Lung (tissue), 12 donors: ENCODE data around the gene CMIP. TPM values are rescaled to one million over a fixed set of nuclear protein-coding genes. Genes with fewer than 3 reads are reported as not detected.

Experiments
- ATAC-seq: fragments of 200-7000 bp; cut with Tn5 transposase; one replicate; pipeline ENCODE4 v1.9.1; 2020; ENCODE audit warnings: moderate number of reproducible peaks; ENCODE audit not compliant: insufficient read depth, low FRiP score
- DNase-seq, 3 donors: peaks; one replicate each; pipeline ENCODE4 v3.0.0-alpha.2; 2013 to 2017
- H3K27ac ChIP-seq, 2 donors: one replicate each; pipeline ENCODE4 v1.5.1; 2013; ENCODE audit warnings: mild to moderate bottlenecking in 2 of 2, moderate library complexity in 2 of 2, control low read depth in 1 of 2, inconsistent platforms in 1 of 2, low read depth in 1 of 2, low read length in 1 of 2
- H3K27me3 ChIP-seq, 3 donors: one replicate each; pipeline ENCODE4 v1.5.1; 2013; ENCODE audit warnings: low read length in 2 of 3; ENCODE audit not compliant: control insufficient read depth in 3 of 3, insufficient read depth in 3 of 3
- H3K36me3 ChIP-seq, 4 donors: one replicate each; pipeline ENCODE4 v1.5.1; 2013; ENCODE audit warnings: low read length in 4 of 4, mild to moderate bottlenecking in 1 of 4, moderate library complexity in 1 of 4; ENCODE audit not compliant: control insufficient read depth in 4 of 4, insufficient read depth in 4 of 4
- H3K4me1 ChIP-seq, 5 donors: one replicate each; pipeline ENCODE4 v1.5.1; 2013; ENCODE audit warnings: low read length in 5 of 5, mild to moderate bottlenecking in 2 of 5, moderate library complexity in 1 of 5; ENCODE audit not compliant: control insufficient read depth in 5 of 5, insufficient read depth in 5 of 5
- H3K4me3 ChIP-seq: one replicate; pipeline ENCODE4 v1.5.1; 2013; ENCODE audit warnings: mild to moderate bottlenecking, control low read depth, moderate library complexity
- H3K9ac ChIP-seq, 2 donors: one replicate each; pipeline ENCODE4 v1.5.1; 2013; ENCODE audit warnings: low read length in 2 of 2, control low read depth in 1 of 2; ENCODE audit not compliant: insufficient read depth in 1 of 2
- H3K9me3 ChIP-seq, 4 donors: one replicate each; pipeline ENCODE4 v1.5.1; 2013; ENCODE audit warnings: low read length in 3 of 4, mild to moderate bottlenecking in 1 of 4, moderate library complexity in 1 of 4; ENCODE audit not compliant: control insufficient read depth in 4 of 4, insufficient read depth in 3 of 4
- WGBS, 2 donors: extraction: QIAGEN DNeasy Blood & Tissue Kit; methylation state at CpG; one replicate each; pipeline ENCODE4 v1.1.7; 2013; 5-methylcytosine and 5-hydroxymethylcytosine counted together
- polyA plus RNA-seq, 2 donors: library from polyadenylated mRNA; stranded (reverse); fragments of 200-250 nt; gene quantifications; one replicate each; pipeline ENCODE4 v1.2.1, GENCODE V29; 2013
- total RNA-seq, 2 donors: library from RNA; depleted of rRNA in 1 of 2; stranded (reverse); fragments of >200 nt in 1 of 2; gene quantifications; one replicate each; pipeline ENCODE4 v1.2.1, GENCODE V29; 2014 to 2021
- TF ChIP-seq, protein P1 (sequence below): IDR thresholded peaks from 2 replicates; pipeline ENCODE4 v1.5.1; 2012; ENCODE audit warnings: mild to moderate bottlenecking; ENCODE audit errors: control extremely low read depth, extremely low read depth
- donor health status: control.
- donor health status: control.
- donor health status: Bipolar disorder and iron deficiency.
- donor health status: healthy.
- donor health status: DM: yes; HTN: yes; CAD: no.

Gene CMIP
- total and polyA plus RNA-seq, 4 donors, result 11.8 to 80.5 (median 48.6) TPM

DNA sequence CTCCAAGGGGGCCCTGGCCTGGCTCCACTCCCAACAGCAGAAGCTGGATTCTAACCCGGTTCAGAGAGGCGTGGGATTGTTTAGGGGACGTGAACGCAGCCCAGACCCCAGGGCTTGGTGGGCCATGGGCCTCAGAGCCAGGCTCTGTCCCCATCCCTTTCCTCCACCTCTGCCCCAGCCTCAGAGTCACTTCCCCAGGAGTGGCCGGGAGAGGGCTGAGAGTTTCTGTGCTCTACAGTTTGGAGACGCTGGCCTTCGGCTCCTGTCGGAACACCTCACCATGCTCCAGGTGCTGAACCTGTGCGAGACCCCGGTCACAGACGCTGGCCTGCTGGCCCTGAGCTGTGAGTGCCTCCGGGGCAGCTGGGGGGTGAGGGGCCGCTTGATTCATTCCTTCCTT is 260.7 kb downstream of the CMIP start:
- Histone ChIP-seq H3K4me3 (no peak overlapping the region), H3K27ac (no peak overlapping the region), H3K9ac (no peak overlapping the region), H3K36me3 (peaks cover 0 to 79% (median 28%) of the 10 kb centered on the region in 4 donors), H3K9me3 (no peaks in the 10 kb centered on the region), H3K4me1 (no peaks in the 10 kb centered on the region), H3K27me3 (no peaks in the 10 kb centered on the region)
- DNase-seq (no peak), ATAC-seq (no peak)
- TF ChIP-seq, protein P1, sequence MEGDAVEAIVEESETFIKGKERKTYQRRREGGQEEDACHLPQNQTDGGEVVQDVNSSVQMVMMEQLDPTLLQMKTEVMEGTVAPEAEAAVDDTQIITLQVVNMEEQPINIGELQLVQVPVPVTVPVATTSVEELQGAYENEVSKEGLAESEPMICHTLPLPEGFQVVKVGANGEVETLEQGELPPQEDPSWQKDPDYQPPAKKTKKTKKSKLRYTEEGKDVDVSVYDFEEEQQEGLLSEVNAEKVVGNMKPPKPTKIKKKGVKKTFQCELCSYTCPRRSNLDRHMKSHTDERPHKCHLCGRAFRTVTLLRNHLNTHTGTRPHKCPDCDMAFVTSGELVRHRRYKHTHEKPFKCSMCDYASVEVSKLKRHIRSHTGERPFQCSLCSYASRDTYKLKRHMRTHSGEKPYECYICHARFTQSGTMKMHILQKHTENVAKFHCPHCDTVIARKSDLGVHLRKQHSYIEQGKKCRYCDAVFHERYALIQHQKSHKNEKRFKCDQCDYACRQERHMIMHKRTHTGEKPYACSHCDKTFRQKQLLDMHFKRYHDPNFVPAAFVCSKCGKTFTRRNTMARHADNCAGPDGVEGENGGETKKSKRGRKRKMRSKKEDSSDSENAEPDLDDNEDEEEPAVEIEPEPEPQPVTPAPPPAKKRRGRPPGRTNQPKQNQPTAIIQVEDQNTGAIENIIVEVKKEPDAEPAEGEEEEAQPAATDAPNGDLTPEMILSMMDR, result no peak
- WGBS, 2 donors, result 96 to 97% methylated on average over 13 of the region's 13 CpGs

DNA sequence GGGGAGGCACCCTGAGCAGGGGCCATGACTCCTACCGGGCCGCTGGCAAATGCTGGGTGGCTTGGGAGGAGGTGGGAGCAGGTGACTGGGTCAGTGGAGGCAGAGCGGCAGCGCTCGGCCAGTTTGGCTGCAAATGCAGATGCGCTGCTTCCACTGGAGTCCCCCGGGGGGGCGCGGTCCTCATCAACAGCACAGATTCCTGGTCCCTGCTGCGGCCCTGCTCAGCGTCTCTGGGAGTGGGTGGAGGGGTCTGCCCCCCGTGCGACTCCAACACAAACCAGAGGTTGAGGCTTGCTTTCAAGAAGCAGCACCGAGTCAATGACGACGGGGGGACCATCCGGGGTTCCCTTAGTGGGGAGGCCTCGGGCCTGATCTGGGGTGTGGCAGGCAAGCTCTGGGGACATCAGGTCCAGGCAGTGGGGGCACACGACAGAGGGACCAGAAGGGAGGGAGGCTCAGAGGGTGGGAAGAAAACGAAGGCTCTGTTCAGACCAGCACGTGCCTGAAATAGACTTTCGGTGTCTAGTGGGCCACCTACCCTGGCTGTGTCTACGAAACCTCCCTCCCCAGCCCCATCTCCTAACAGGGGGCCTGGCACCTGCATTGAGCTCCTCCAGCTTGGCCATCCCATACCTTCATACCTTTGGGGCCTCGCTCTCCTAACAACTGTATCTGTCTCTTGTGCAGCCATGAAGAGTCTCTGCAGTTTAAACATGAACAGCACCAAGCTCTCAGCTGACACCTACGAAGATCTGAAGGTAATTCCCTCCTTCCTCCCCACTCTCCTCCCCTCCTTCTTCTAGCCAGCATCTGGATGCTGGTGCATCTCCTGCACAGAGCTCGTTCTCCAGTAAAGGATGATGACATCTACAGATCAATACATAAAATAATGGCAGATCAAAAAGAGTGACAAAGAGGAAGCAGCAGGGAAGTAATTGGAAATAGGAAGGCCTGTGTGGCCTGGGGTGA is 262.0 kb downstream of the CMIP start:
- Histone ChIP-seq H3K4me3 (no peak overlapping the region), H3K27ac (no peak overlapping the region), H3K36me3 (peaks cover 0 to 69% (median 26%) of the 10 kb centered on the region in 4 donors), H3K9me3 (no peaks in the 10 kb centered on the region), H3K27me3 (no peaks in the 10 kb centered on the region), H3K4me1 (peaks cover 0 to 5% (median 0%) of the 10 kb centered on the region in 5 donors), H3K9ac (no peak overlapping the region)
- TF ChIP-seq, protein P1, result no peak
- no peak for ATAC-seq
- no peak for DNase-seq
- 94 to 95% methylated on average over 26 of the region's 26 CpGs for WGBS, 2 donors

DNA sequence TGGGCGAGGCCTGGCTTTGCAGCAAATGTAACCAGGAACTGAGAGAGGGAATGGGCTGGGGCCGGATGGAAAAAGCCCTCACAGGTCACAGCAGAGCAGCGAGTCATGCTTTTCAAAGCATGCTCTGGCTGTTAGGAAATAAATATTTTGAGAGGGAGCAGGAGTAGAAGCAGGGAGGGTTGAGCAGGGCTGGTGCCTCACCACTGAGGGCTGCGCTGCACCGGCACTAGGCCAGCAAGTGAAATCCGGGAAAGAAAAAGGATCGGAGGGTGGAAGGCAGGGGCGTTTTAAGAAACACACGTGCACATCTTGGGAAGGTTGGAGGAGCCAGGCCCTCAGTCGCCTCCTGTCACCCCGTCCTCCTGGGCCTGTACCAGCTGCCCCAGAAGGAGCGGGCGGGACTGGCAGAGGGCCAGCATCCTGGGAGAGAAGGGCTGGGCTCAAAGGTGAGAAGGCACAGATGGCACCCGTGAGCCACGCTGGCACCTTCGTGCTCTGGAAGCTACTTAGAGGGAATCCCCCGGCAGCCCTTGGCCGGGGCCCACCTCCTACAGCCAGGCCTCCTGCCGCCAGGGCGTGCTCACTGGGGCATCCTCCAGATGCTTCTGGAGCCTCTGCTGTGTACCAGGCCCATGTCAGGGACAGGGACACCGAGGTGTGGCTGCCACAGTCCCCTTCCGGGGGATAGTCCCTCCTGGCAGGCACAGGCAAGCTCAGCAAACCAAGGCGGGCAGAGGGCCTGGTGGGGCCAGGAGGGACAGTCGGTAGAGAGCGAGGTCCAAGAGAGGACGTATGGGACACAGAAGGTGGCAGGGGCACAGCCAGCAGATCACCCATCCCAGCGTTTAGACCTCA is 263.0 kb downstream of the CMIP start:
- Histone ChIP-seq H3K27ac (no peak overlapping the region), H3K9ac (no peak overlapping the region), H3K4me3 (no peak overlapping the region), H3K27me3 (no peaks in the 10 kb centered on the region), H3K36me3 (peaks cover 0 to 58% (median 19%) of the 10 kb centered on the region in 4 donors), H3K9me3 (no peaks in the 10 kb centered on the region), H3K4me1 (peaks cover 0 to 9% (median 0%) of the 10 kb centered on the region in 5 donors)
- no peak for DNase-seq
- ATAC-seq, result no peak
- TF ChIP-seq, protein P1, result no peak
- WGBS, 2 donors, result 80 to 90% methylated on average over 26 to 27 of the region's 27 CpGs
